NCI-H460 (cell line): ENCODE data around the gene CAMK1G. TPM values are rescaled to one million over a fixed set of nuclear protein-coding genes. Genes with fewer than 3 reads are reported as not detected.

Source experiments
- DNase-seq: peaks from one replicate; pipeline ENCODE4 v3.0.0-alpha.2; 2016; ENCODE audit warnings: low read depth; ENCODE audit errors: extremely low read depth
- total RNA-seq: library from RNA; depleted of rRNA; stranded (reverse); fragments of >200 nt; shearing (Covaris generic); gene quantifications from 2 replicates; pipeline ENCODE4 v1.2.3, GENCODE V29; 2014; rRNA removed

CAMK1G gene
- total RNA-seq, 1 experiment from 2014 or later: not detected

GRCh38 chr1:209657140-209657879 is 73.8 kb downstream of the CAMK1G start:
- no peak for DNase-seq

GRCh38 chr1:209657918-209658317 is 74.4 kb downstream of the CAMK1G start:
- no peak for DNase-seq

GRCh38 chr1:209659909-209660308 is 76.4 kb downstream of the CAMK1G start:
- DNase-seq: no peak

GRCh38 chr1:209661071-209661470 is 77.6 kb downstream of the CAMK1G start:
- DNase-seq: no peak

GRCh38 chr1:209662879-209663327 is 79.4 kb downstream of the CAMK1G start:
- no peak for DNase-seq

Other genes with a start within 250 kb of the CAMK1G start
- 19.1 and 19.7 TPM in 2 replicates for gene LAMB3, start 68.7 kb downstream of the CAMK1G start, total RNA-seq
- 2.7 and 3.4 TPM in 2 replicates for gene G0S2, start 91.7 kb downstream of the CAMK1G start, total RNA-seq
- gene HSD11B1, start 121.1 kb downstream of the CAMK1G start, total RNA-seq: not detected in 2 replicates
- not detected in 2 replicates for gene TRAF3IP3, start 172.3 kb downstream of the CAMK1G start, total RNA-seq
- 4.6 and 5.4 TPM in 2 replicates for gene C1orf74, start 200.8 kb downstream of the CAMK1G start, total RNA-seq
- 0.10 and 0.20 TPM in 2 replicates for gene IRF6, start 222.4 kb downstream of the CAMK1G start, total RNA-seq
- 28.8 and 29.2 TPM in 2 replicates for gene UTP25, start 244.3 kb downstream of the CAMK1G start, total RNA-seq